Measurements from ENCODE around the gene NTNG2.

The NTNG2 gene

GRCh38 chr9:132147331-132147730, 14.5 kb upstream of the NTNG2 start:
- DNase-seq (ENCODE audit: low read depth in 2 of 2), result no peak

GRCh38 chr9:132147839-132148238, 14.0 kb upstream of the NTNG2 start:
- DNase-seq (ENCODE audit: low read depth in 2 of 2), result no peak

GRCh38 chr9:132150256-132150655, 11.6 kb upstream of the NTNG2 start:
- no peak for DNase-seq (ENCODE audit: low read depth in 2 of 2)

GRCh38 chr9:132151118-132151517, 10.7 kb upstream of the NTNG2 start:
- DNase-seq (ENCODE audit: low read depth in 2 of 2), result no peak

- no peak for DNase-seq (ENCODE audit: low read depth in 2 of 2)
These were observed 9.6 kb upstream of the NTNG2 start for GRCh38 chr9:132152231-132152630.

- DNase-seq (ENCODE audit: low read depth in 2 of 2), result no peak
These were observed 6.8 kb upstream of the NTNG2 start for GRCh38 chr9:132154863-132155567.

- no peak for DNase-seq (ENCODE audit: low read depth in 2 of 2)
These were observed 6.3 kb upstream of the NTNG2 start for GRCh38 chr9:132155568-132155895.

GRCh38 chr9:132156262-132156661, 5.6 kb upstream of the NTNG2 start:
- no peak for DNase-seq (ENCODE audit: low read depth in 2 of 2)

- no peak for DNase-seq (ENCODE audit: low read depth in 2 of 2)
These were observed 4.3 kb upstream of the NTNG2 start for GRCh38 chr9:132157347-132158116.

GRCh38 chr9:132160802-132161742, 786 bp upstream of the NTNG2 start:
- DNase-seq (ENCODE audit: low read depth in 2 of 2), result peak in 1 of 2 donors; percentile 21

GRCh38 chr9:132162764-132163456, 1.1 kb downstream of the NTNG2 start:
- DNase-seq (ENCODE audit: low read depth in 2 of 2), result no peak

- DNase-seq (ENCODE audit: low read depth in 2 of 2), result no peak
These were observed 1.6 kb downstream of the NTNG2 start for GRCh38 chr9:132163457-132163875.

GRCh38 chr9:132163876-132164603, 2.2 kb downstream of the NTNG2 start:
- DNase-seq (ENCODE audit: low read depth in 2 of 2), result no peak

GRCh38 chr9:132164604-132165362, 2.9 kb downstream of the NTNG2 start:
- DNase-seq (ENCODE audit: low read depth in 2 of 2), result no peak

GRCh38 chr9:132166599-132166998, 4.7 kb downstream of the NTNG2 start:
- no peak for DNase-seq (ENCODE audit: low read depth in 2 of 2)

- DNase-seq (ENCODE audit: low read depth in 2 of 2), result no peak
These were observed 5.3 kb downstream of the NTNG2 start for GRCh38 chr9:132167192-132167591.

GRCh38 chr9:132168347-132168746, 6.5 kb downstream of the NTNG2 start:
- no peak for DNase-seq (ENCODE audit: low read depth in 2 of 2)

- no peak for DNase-seq (ENCODE audit: low read depth in 2 of 2)
These were observed 7.0 kb downstream of the NTNG2 start for GRCh38 chr9:132168851-132169250.

- peak; percentile 42 to 43 for DNase-seq (ENCODE audit: low read depth in 2 of 2)
These were observed 8.0 kb downstream of the NTNG2 start for GRCh38 chr9:132169672-132170392.

GRCh38 chr9:132171702-132172101, 9.8 kb downstream of the NTNG2 start:
- no peak for DNase-seq (ENCODE audit: low read depth in 2 of 2)

All from activated CD4-positive, alpha-beta T cell treated with anti-CD3 and anti-CD28 coated beads for 24 hours (primary cell).